Glomerular visceral epithelial cell (primary cell): Measurements from ENCODE around the gene LAMA2.
A peak's percentile ranks its signal among the peaks of the same experiment; 100 is the strongest.

Source experiments
- DNase-seq: peaks from one replicate; pipeline ENCODE4 v3.0.0-alpha.2; 2016; ENCODE audit errors: extremely low spot score

Gene LAMA2

GRCh38 chr6:129177801-129178200, 294.9 kb downstream of the LAMA2 start:
- no peak for DNase-seq

- no peak for DNase-seq
Measured at GRCh38 chr6:129179283-129179682, 296.3 kb downstream of the LAMA2 start.

GRCh38 chr6:129181001-129181400, 298.1 kb downstream of the LAMA2 start:
- DNase-seq = no peak

- no peak for DNase-seq
Measured at GRCh38 chr6:129183187-129183591, 300.3 kb downstream of the LAMA2 start.

GRCh38 chr6:129183681-129184301, 300.9 kb downstream of the LAMA2 start:
- peak; percentile 8 for DNase-seq

GRCh38 chr6:129184324-129184723, 301.4 kb downstream of the LAMA2 start:
- no peak for DNase-seq

- DNase-seq = no peak
Measured at GRCh38 chr6:129184808-129185366, 301.9 kb downstream of the LAMA2 start.

- DNase-seq = peak; percentile 65
Measured at GRCh38 chr6:129186988-129187387, 304.1 kb downstream of the LAMA2 start.

- no peak for DNase-seq
Measured at GRCh38 chr6:129188306-129188705, 305.4 kb downstream of the LAMA2 start.

- DNase-seq = no peak
Measured at GRCh38 chr6:129188795-129189194, 305.9 kb downstream of the LAMA2 start.

GRCh38 chr6:129189266-129189665, 306.3 kb downstream of the LAMA2 start:
- DNase-seq = no peak

GRCh38 chr6:129191235-129191634, 308.3 kb downstream of the LAMA2 start:
- DNase-seq = no peak

GRCh38 chr6:129192458-129192989, 309.6 kb downstream of the LAMA2 start:
- DNase-seq = no peak

GRCh38 chr6:129194306-129194941, 311.5 kb downstream of the LAMA2 start:
- DNase-seq = no peak

GRCh38 chr6:129195161-129195560, 312.2 kb downstream of the LAMA2 start:
- no peak for DNase-seq

- DNase-seq = no peak
Measured at GRCh38 chr6:129195643-129196042, 312.7 kb downstream of the LAMA2 start.

GRCh38 chr6:129197154-129197553, 314.2 kb downstream of the LAMA2 start:
- DNase-seq = no peak

- DNase-seq = no peak
Measured at GRCh38 chr6:129200151-129200550, 317.2 kb downstream of the LAMA2 start.

- DNase-seq = no peak
Measured at GRCh38 chr6:129203190-129203900, 320.4 kb downstream of the LAMA2 start.

GRCh38 chr6:129206821-129207220, 323.9 kb downstream of the LAMA2 start:
- DNase-seq = no peak

- DNase-seq = no peak
Measured at GRCh38 chr6:129207832-129208231, 324.9 kb downstream of the LAMA2 start.

GRCh38 chr6:129208415-129209034, 325.6 kb downstream of the LAMA2 start:
- no peak for DNase-seq
